Fibroblast of lung (primary cell): Measurements from ENCODE around the gene ATXN7L1.

Source experiments
- CTCF ChIP-seq, 2 donors: IDR thresholded peaks in 1 of 2; conservative IDR thresholded peaks in 1 of 2; 1 replicate in 1 of 2; 2 replicates in 1 of 2; pipeline ENCODE4 v1.5.1; 2011 to 2012; ENCODE audit warnings: low read length in 2 of 2, control low read depth in 1 of 2, inconsistent platforms in 1 of 2, low read depth in 1 of 2, mild to moderate bottlenecking in 1 of 2
- EZH2 ChIP-seq: IDR thresholded peaks from 2 replicates; pipeline ENCODE4 v1.5.1; 2012; ENCODE audit warnings: low read length, control low read depth, mild to moderate bottlenecking; ENCODE audit errors: missing control alignments

GRCh38 chr7:105682341-105683060 lies 193.9 kb downstream of the ATXN7L1 start:
- TF ChIP-seq CTCF (conservative IDR thresholded peaks at IDR 0.05 in 1 of 2, IDR thresholded peaks at IDR 0.05 in 1 of 2; ENCODE audit: low read depth in 1 of 2, low read length in 2 of 2) (no peak), EZH2 (no peak)
